ENCODE data around the gene CTBS. TPM values are rescaled to one million over a fixed set of nuclear protein-coding genes. Genes with fewer than 3 reads are reported as not detected.
A peak's percentile ranks its signal among the peaks of the same experiment; 100 is the strongest.

Gene CTBS
- total and polyA plus RNA-seq, 2 experiments from 2014 or later = 4.3 to 5.1 TPM

GRCh38 chr1:84619383-84620102, 45.3 kb upstream of the CTBS start:
- Histone ChIP-seq H3K27ac (ENCODE audit: low read depth) (no peak overlapping the region), H3F3A (replicated peaks; ENCODE audit: low read depth) (0 out of 2 replicates have a peak, but pooled peaks cover 3% of the 10 kb centered on the region), H3K9me2 (ENCODE audit: insufficient read depth) (0 out of 2 replicates have a peak, but pooled peaks cover 3% of the 10 kb centered on the region), H4K20me1 (replicated peaks; ENCODE audit: insufficient read depth) (no peaks in the 10 kb centered on the region), H3K4me3 (no peak overlapping the region), H3K79me2 (replicated peaks; ENCODE audit: insufficient read depth) (no peaks in the 10 kb centered on the region), H3K36me3 (ENCODE audit: insufficient read depth) (no peaks in the 10 kb centered on the region; the same call in 1 of the 2 replicates), H3K4me2 (peak overlapping the region; percentile 11), H2AFZ (peak overlapping the region; percentile 14; the same call in 1 of the 2 replicates), H3K27me3 (ENCODE audit: insufficient read depth) (no peaks in the 10 kb centered on the region), H3K4me1 (ENCODE audit: insufficient read depth) (peaks cover 6% of the 10 kb centered on the region; the same call in 1 of the 2 replicates)
- peaks cover 6% of the 10 kb centered on the region for H3K27me3 Mint-ChIP-seq (ENCODE audit: insufficient read depth, low read depth, poor library complexity)
- no peak overlapping the region for H3K27ac Mint-ChIP-seq
- peaks cover 6% of the 10 kb centered on the region for H3K9me3 Mint-ChIP-seq
- peak overlapping the region; percentile 46 for H3K4me3 Mint-ChIP-seq
- H3K4me1 Mint-ChIP-seq = peaks cover 17% of the 10 kb centered on the region
- ATAC-seq (no peak), DNase-seq (ENCODE audit: low spot score) (no peak)
- no peak for TF ChIP-seq ZNF114 (CRISPR knock-in tag; IDR thresholded peaks at IDR 0.05)
- no peak for TF ChIP-seq POLR2AphosphoS5 (IDR thresholded peaks at IDR 0.05; ENCODE audit: low read depth)
- no peak for TF ChIP-seq CTCF (conservative IDR thresholded peaks at IDR 0.05; ENCODE audit: low read depth in 2 of 2)
- no peak for TF ChIP-seq CREB1 (CRISPR knock-in tag; IDR thresholded peaks at IDR 0.05; ENCODE audit: low read depth)
- TF ChIP-seq EZH2 (IDR thresholded peaks at IDR 0.05; ENCODE audit: low read depth, unreplicated experiment) = no peak
- TF ChIP-seq, protein P1, sequence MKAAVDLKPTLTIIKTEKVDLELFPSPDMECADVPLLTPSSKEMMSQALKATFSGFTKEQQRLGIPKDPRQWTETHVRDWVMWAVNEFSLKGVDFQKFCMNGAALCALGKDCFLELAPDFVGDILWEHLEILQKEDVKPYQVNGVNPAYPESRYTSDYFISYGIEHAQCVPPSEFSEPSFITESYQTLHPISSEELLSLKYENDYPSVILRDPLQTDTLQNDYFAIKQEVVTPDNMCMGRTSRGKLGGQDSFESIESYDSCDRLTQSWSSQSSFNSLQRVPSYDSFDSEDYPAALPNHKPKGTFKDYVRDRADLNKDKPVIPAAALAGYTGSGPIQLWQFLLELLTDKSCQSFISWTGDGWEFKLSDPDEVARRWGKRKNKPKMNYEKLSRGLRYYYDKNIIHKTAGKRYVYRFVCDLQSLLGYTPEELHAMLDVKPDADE (IDR thresholded peaks at IDR 0.05) = no peak
- TF ChIP-seq NANOG (IDR thresholded peaks at IDR 0.05; ENCODE audit: borderline replicate concordance) = no peak
- no peak for TF ChIP-seq STAT1 (IDR thresholded peaks at IDR 0.05; ENCODE audit: unreplicated experiment)
- no peak for TF ChIP-seq JUNB (IDR thresholded peaks at IDR 0.05; ENCODE audit: unreplicated experiment)
- TF ChIP-seq ZNF331 (CRISPR knock-in tag; IDR thresholded peaks at IDR 0.05; ENCODE audit: low read depth) = no peak
- TF ChIP-seq EZH2phosphoT487 (IDR thresholded peaks at IDR 0.05; ENCODE audit: unreplicated experiment) = no peak
- TF ChIP-seq, protein P2, sequence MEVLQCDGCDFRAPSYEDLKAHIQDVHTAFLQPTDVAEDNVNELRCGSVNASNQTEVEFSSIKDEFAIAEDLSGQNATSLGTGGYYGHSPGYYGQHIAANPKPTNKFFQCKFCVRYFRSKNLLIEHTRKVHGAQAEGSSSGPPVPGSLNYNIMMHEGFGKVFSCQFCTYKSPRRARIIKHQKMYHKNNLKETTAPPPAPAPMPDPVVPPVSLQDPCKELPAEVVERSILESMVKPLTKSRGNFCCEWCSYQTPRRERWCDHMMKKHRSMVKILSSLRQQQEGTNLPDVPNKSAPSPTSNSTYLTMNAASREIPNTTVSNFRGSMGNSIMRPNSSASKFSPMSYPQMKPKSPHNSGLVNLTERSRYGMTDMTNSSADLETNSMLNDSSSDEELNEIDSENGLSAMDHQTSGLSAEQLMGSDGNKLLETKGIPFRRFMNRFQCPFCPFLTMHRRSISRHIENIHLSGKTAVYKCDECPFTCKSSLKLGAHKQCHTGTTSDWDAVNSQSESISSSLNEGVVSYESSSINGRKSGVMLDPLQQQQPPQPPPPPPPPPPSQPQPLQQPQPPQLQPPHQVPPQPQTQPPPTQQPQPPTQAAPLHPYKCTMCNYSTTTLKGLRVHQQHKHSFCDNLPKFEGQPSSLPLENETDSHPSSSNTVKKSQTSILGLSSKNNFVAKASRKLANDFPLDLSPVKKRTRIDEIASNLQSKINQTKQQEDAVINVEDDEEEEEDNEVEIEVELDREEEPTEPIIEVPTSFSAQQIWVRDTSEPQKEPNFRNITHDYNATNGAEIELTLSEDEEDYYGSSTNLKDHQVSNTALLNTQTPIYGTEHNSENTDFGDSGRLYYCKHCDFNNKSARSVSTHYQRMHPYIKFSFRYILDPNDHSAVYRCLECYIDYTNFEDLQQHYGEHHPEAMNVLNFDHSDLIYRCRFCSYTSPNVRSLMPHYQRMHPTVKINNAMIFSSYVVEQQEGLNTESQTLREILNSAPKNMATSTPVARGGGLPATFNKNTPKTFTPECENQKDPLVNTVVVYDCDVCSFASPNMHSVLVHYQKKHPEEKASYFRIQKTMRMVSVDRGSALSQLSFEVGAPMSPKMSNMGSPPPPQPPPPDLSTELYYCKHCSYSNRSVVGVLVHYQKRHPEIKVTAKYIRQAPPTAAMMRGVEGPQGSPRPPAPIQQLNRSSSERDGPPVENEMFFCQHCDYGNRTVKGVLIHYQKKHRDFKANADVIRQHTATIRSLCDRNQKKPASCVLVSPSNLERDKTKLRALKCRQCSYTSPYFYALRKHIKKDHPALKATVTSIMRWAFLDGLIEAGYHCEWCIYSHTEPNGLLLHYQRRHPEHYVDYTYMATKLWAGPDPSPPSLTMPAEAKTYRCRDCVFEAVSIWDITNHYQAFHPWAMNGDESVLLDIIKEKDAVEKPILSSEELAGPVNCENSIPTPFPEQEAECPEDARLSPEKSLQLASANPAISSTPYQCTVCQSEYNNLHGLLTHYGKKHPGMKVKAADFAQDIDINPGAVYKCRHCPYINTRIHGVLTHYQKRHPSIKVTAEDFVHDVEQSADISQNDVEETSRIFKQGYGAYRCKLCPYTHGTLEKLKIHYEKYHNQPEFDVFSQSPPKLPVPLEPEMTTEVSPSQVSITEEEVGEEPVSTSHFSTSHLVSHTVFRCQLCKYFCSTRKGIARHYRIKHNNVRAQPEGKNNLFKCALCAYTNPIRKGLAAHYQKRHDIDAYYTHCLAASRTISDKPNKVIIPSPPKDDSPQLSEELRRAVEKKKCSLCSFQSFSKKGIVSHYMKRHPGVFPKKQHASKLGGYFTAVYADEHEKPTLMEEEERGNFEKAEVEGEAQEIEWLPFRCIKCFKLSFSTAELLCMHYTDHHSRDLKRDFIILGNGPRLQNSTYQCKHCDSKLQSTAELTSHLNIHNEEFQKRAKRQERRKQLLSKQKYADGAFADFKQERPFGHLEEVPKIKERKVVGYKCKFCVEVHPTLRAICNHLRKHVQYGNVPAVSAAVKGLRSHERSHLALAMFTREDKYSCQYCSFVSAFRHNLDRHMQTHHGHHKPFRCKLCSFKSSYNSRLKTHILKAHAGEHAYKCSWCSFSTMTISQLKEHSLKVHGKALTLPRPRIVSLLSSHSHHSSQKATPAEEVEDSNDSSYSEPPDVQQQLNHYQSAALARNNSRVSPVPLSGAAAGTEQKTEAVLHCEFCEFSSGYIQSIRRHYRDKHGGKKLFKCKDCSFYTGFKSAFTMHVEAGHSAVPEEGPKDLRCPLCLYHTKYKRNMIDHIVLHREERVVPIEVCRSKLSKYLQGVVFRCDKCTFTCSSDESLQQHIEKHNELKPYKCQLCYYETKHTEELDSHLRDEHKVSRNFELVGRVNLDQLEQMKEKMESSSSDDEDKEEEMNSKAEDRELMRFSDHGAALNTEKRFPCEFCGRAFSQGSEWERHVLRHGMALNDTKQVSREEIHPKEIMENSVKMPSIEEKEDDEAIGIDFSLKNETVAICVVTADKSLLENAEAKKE (CRISPR knock-in tag; IDR thresholded peaks at IDR 0.05) = no peak
- TF ChIP-seq, protein P3, sequence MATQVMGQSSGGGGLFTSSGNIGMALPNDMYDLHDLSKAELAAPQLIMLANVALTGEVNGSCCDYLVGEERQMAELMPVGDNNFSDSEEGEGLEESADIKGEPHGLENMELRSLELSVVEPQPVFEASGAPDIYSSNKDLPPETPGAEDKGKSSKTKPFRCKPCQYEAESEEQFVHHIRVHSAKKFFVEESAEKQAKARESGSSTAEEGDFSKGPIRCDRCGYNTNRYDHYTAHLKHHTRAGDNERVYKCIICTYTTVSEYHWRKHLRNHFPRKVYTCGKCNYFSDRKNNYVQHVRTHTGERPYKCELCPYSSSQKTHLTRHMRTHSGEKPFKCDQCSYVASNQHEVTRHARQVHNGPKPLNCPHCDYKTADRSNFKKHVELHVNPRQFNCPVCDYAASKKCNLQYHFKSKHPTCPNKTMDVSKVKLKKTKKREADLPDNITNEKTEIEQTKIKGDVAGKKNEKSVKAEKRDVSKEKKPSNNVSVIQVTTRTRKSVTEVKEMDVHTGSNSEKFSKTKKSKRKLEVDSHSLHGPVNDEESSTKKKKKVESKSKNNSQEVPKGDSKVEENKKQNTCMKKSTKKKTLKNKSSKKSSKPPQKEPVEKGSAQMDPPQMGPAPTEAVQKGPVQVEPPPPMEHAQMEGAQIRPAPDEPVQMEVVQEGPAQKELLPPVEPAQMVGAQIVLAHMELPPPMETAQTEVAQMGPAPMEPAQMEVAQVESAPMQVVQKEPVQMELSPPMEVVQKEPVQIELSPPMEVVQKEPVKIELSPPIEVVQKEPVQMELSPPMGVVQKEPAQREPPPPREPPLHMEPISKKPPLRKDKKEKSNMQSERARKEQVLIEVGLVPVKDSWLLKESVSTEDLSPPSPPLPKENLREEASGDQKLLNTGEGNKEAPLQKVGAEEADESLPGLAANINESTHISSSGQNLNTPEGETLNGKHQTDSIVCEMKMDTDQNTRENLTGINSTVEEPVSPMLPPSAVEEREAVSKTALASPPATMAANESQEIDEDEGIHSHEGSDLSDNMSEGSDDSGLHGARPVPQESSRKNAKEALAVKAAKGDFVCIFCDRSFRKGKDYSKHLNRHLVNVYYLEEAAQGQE (IDR thresholded peaks at IDR 0.05; ENCODE audit: unreplicated experiment) = no peak
- H3K36me3 Mint-ChIP-seq (ENCODE audit: low read depth) = peaks cover 1% of the 10 kb centered on the region; the same call in 1 of the 3 replicates

Measured in GM23338 (cell line).